K562 (cell line): ENCODE data around the gene FIZ1. TPM values are rescaled to one million over a fixed set of nuclear protein-coding genes. Genes with fewer than 3 reads are reported as not detected.

Source experiments
- AFF4 ChIP-seq: sonication (generic); formaldehyde crosslinking; IDR thresholded peaks from 2 replicates; pipeline ENCODE4 v1.8.0; 2023; ENCODE audit warnings: mild to moderate bottlenecking, missing genetic modification reagents
- IRF2 ChIP-seq: sonication (generic); formaldehyde crosslinking; IDR thresholded peaks from 2 replicates; pipeline ENCODE4 v1.8.1; 2022; ENCODE audit warnings: mild to moderate bottlenecking, missing genetic modification reagents
- KDM5B ChIP-seq: fragments of 200-600 bp; sonication (generic); IDR thresholded peaks from 2 replicates; pipeline ENCODE4 v1.6.1; 2012; ENCODE audit warnings: low read depth, mild to moderate bottlenecking, moderate library complexity, low read length, control low read depth, inconsistent platforms; ENCODE audit not compliant: insufficient replicate concordance
- NR2C2 ChIP-seq, 2 experiments: fragments of 200-800 bp in 1 of 2; sonication (Bioruptor generic) in 1 of 2; sonication (generic) in 1 of 2; formaldehyde crosslinking in 1 of 2; IDR thresholded peaks; 2 replicates each; pipeline versions ENCODE4 v1.6.1 to v1.8.0; 2016 to 2022; ENCODE audit warnings: mild to moderate bottlenecking in 1 of 2, missing compliant biosample characterization in 1 of 2, missing genetic modification characterization in 1 of 2, missing genetic modification reagents in 1 of 2
- RBFOX2 ChIP-seq: fragments of 200-400 bp; formaldehyde crosslinking; IDR thresholded peaks from 2 replicates; pipeline ENCODE4 v1.6.1; 2017; ENCODE audit warnings: low read depth, mild to moderate bottlenecking, low read length, moderate library complexity
- SP1 ChIP-seq: sonication (generic); formaldehyde crosslinking; IDR thresholded peaks from 2 replicates; pipeline ENCODE4 v1.8.1; 2022; ENCODE audit warnings: mild to moderate bottlenecking, missing genetic modification reagents
- ZBTB40 ChIP-seq, 2 experiments: fragments of 450-650 bp in 1 of 2; sonication (generic) in 1 of 2; formaldehyde crosslinking in 1 of 2; IDR thresholded peaks; 2 replicates each; pipeline versions ENCODE4 v1.7.1 to v1.9.0; 2016 to 2022; ENCODE audit warnings: inconsistent platforms in 1 of 2, mild to moderate bottlenecking in 1 of 2, missing genetic modification reagents in 1 of 2
- ZBTB9 ChIP-seq: fragments of 450-650 bp; formaldehyde crosslinking; IDR thresholded peaks from 2 replicates; pipeline ENCODE4 v1.4.0; 2020; ENCODE audit warnings: mild to moderate bottlenecking, moderate library complexity
- polyA plus RNA-seq, 8 experiments: library from polyadenylated mRNA; depleted of rRNA in 4 of 8; stranded (reverse) in 5 of 8; unstranded in 3 of 8; fragments of >200 nt; fragmentation: Nextera tagmentation in 2 of 8; fragmentation: Illumina TruSeq in 1 of 8; extraction: Ambion mirVana in 2 of 8; extraction: Trizol in 1 of 8; gene quantifications; 2 replicates each; pipeline versions ENCODE4 v1.2.1 to v1.2.3, GENCODE V29; 2011 to 2014; ENCODE audit warnings: inconsistent platforms in 1 of 8, missing spikeins in 1 of 8
- total RNA-seq, 7 experiments: library from RNA; depleted of rRNA in 6 of 7; stranded (reverse); fragments of >200 nt in 6 of 7; fragmentation: Illumina TruSeq in 2 of 7; extraction: Trizol in 2 of 7; gene quantifications; 2 replicates each; pipeline versions ENCODE4 v1.2.1 to v1.2.3, GENCODE V29; 2011 to 2021; ENCODE audit warnings: low replicate concordance in 1 of 7

The FIZ1 gene
- total and polyA plus RNA-seq, 9 of the 15 experiments (the other 6 are each of a cell fraction or from before 2014, with no cell fraction given): 0.79 to 17.5 (median 5.5) TPM

DNA sequence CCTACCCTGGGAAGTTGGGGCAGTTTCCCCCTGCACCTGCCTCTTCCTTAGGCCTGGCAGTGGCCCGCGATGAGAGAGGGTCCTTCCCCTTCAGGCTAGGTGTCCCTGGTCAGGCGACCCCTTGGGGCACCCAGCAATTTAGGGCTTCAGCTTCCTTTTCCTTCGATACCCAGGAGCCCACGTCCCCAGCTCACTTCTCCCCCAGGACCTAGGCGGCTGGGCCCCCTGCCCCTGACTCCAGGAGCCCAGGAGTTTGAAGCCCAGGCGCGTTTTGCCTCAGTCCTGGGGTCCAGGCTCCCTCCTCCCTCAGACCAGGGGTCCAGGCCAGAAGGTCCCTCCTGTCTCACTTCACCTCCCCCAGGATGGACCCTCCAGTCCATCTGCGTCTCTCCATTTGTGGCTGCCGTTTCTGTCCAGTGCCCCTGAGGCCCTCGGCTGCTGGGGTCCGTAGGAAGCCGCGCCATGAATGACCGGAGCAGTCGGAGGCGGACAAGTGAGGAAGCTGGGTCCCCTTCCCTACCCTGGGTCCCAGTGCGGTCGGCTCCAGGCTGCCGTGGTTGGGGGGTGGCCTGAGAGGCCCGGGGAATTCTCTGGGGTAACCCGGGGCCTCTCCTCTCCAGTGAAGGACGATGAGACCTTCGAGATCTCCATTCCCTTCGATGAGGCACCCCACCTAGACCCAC, 49.4 kb upstream of the FIZ1 start (continued):
- TF ChIP-seq ZBTB40 (IDR thresholded peaks at IDR 0.05) (0 out of 2 replicates have a peak, but pooled peaks have one; percentile 36), ZBTB40 (CRISPR knock-in tag; IDR thresholded peaks at IDR 0.05) (no peak), KDM5B (peak; percentile 62), ZBTB9 (CRISPR knock-in tag) (0 out of 2 replicates have a peak, but pooled peaks have one; percentile 5), SP1 (CRISPR knock-in tag) (no peak), NR2C2 (CRISPR knock-in tag; IDR thresholded peaks at IDR 0.05) (no peak), NR2C2 (tag; IDR thresholded peaks at IDR 0.05) (peak; percentile 23; the same call in 1 of the 2 replicates), AFF4 (CRISPR knock-in tag) (no peak), IRF2 (CRISPR knock-in tag) (0 out of 2 replicates have a peak, but pooled peaks have one; percentile 39), RBFOX2 (peak; percentile 29)
